ENCODE measurements around the gene STARD10. TPM values are rescaled to one million over a fixed set of nuclear protein-coding genes. Genes with fewer than 3 reads are reported as not detected.

STARD10 gene
- total and polyA plus RNA-seq, 9 of the 15 experiments (the other 6 are each of a cell fraction or from before 2014, with no cell fraction given), result 0.15 to 52.9 (median 32.3) TPM

DNA sequence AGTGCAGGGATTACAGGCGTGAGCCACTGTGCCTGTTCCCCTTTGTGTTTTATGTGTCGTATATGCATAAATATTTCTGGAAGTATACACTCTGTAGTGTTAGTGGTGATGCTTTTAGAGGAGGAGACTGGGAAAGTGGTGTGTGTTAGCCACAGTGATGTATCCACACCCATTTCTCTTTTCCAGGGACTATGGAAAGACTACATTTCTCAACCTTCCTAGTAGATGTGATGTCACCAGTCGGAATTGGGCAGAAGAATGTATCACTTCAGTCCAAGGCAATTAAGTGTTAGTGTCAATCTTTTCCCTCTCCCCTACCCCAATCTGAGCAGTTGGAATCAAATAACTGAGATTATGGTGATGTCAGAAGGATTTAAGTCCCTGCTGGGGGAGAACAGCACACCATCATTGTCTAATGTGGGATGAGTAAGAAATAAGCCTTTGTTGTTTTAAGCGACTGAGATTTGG lies 14.5 kb upstream of the STARD10 start:
- CTCF ChIA-PET (ENCODE audit: low intra/inter-chr PET ratio), result no interaction called here
- BruUV-seq (replicated peaks), result no TSS peak
- intact Hi-C loops (cut with micrococcal nuclease), result no loop called here

GRCh38 chr11:72807792-72808191 lies 13.9 kb upstream of the STARD10 start:
- Histone ChIP-seq H3K9me3 (replicated peaks; ENCODE audit: control insufficient read depth, insufficient read depth, low read depth, low read length) (no peaks in the 10 kb centered on the region), H3K27me3 (ENCODE audit: control insufficient read depth in 2 of 2, insufficient read depth in 2 of 2, low read length in 2 of 2) (no peaks in the 10 kb centered on the region), H4K20me1 (replicated peaks; ENCODE audit: control insufficient read depth, insufficient read depth, low read length) (no peaks in the 10 kb centered on the region), H3K9ac (ENCODE audit: insufficient read depth in 1 of 2, low read depth in 2 of 2, low read length in 2 of 2) (peak overlapping the region in 1 of 2 experiments; percentile 55; a peak in 1 of 4 replicates), H3K4me2 (ENCODE audit: insufficient read depth, low read length) (no peak overlapping the region), H3K9me1 (ENCODE audit: control insufficient read depth, insufficient read depth, low read length) (no peaks in the 10 kb centered on the region), H3K27ac (ENCODE audit: extremely low read depth, low read depth, low read length) (no peak overlapping the region), H2AFZ (ENCODE audit: low read depth, low read length) (no peak overlapping the region), H3K36me3 (ENCODE audit: control insufficient read depth, insufficient read depth, low read length) (no peaks in the 10 kb centered on the region), H3K79me2 (ENCODE audit: control insufficient read depth, insufficient read depth, low read length) (no peaks in the 10 kb centered on the region; the same call in 2 of the 3 replicates), H3K4me3 (no peak overlapping the region), H3K4me1 (replicated peaks in 1 of 2; ENCODE audit: control insufficient read depth in 2 of 2, insufficient read depth in 2 of 2, low read length in 2 of 2) (peaks cover 3 to 4% of the 10 kb centered on the region in 2 experiments; a peak in 3 of 5 replicates)
- ChIA-PET CTCF (ENCODE audit: low intra/inter-chr PET ratio) (no interaction called here), POLR2A (interaction anchor here (0.6 to 1.5 kb wide), 5 partner anchors 8 to 90 kb away, joined by 3 to 9 read pairs (median 3); partner anchors contain the start of gene STARD10)
- in situ Hi-C loops (cut with MboI), result no loop called here
- WGBS (ENCODE audit: insufficient coverage, low coverage, missing lambda C conversion rate), result 41% methylated on average over 2 of the region's 2 CpGs
- BruUV-seq (replicated peaks), result no TSS peak
- ATAC-seq (no peak), DNase-seq (ENCODE audit: extremely low read depth in 1 of 4, low spot score in 3 of 4) (no peak), FAIRE-seq (no peak)
- TF ChIP-seq ZNF384 (IDR thresholded peaks at IDR 0.05; ENCODE audit: low read depth, low read length) (0 out of 2 replicates have a peak, but pooled peaks have one; percentile 30), ZEB2 (IDR thresholded peaks at IDR 0.05) (no peak)
- intact Hi-C loops (cut with micrococcal nuclease), result no loop called here

More for the DNA sequence above, 14.5 kb upstream of the STARD10 start:
- Histone ChIP-seq H2AFZ (ENCODE audit: low read depth, low read length) (no peak overlapping the region), H4K20me1 (replicated peaks; ENCODE audit: control insufficient read depth, insufficient read depth, low read length) (no peaks in the 10 kb centered on the region), H3K36me3 (ENCODE audit: control insufficient read depth, insufficient read depth, low read length) (no peaks in the 10 kb centered on the region), H3K4me2 (ENCODE audit: insufficient read depth, low read length) (no peak overlapping the region), H3K9ac (ENCODE audit: insufficient read depth in 1 of 2, low read depth in 2 of 2, low read length in 2 of 2) (no peak overlapping the region), H3K27ac (ENCODE audit: extremely low read depth, low read depth, low read length) (no peak overlapping the region), H3K4me3 (no peak overlapping the region), H3K9me1 (ENCODE audit: control insufficient read depth, insufficient read depth, low read length) (no peaks in the 10 kb centered on the region), H3K4me1 (replicated peaks in 1 of 2; ENCODE audit: control insufficient read depth in 2 of 2, insufficient read depth in 2 of 2, low read length in 2 of 2) (peaks cover 9 to 10% of the 10 kb centered on the region in 2 experiments; a peak in 4 of 5 replicates), H3K27me3 (ENCODE audit: control insufficient read depth in 2 of 2, insufficient read depth in 2 of 2, low read length in 2 of 2) (no peaks in the 10 kb centered on the region), H3K9me3 (replicated peaks; ENCODE audit: control insufficient read depth, insufficient read depth, low read depth, low read length) (no peaks in the 10 kb centered on the region), H3K79me2 (ENCODE audit: control insufficient read depth, insufficient read depth, low read length) (no peaks in the 10 kb centered on the region; the same call in 2 of the 3 replicates)
- FAIRE-seq (no peak), DNase-seq (ENCODE audit: extremely low read depth in 1 of 4, low spot score in 3 of 4) (no peak), ATAC-seq (no peak)
- WGBS (ENCODE audit: insufficient coverage, low coverage, missing lambda C conversion rate), result 54% methylated on average over 4 of the region's 4 CpGs
- POLR2A ChIA-PET, result interaction anchor here (1.2 to 1.5 kb wide), 3 partner anchors 11 to 405 kb away, joined by 3 to 9 read pairs (median 3); partner anchors contain the start of gene STARD10
- in situ Hi-C loops (cut with MboI), result no loop called here
- TF ChIP-seq ZNF668 (CRISPR knock-in tag; IDR thresholded peaks at IDR 0.05), result no peak
- TF ChIP-seq GTF2F1 (IDR thresholded peaks at IDR 0.05; ENCODE audit: low read depth, low read length), result no peak

Data from K562 (cell line).